PC-3 (cell line): Measurements from ENCODE around the gene FPGS. TPM values are rescaled to one million over a fixed set of nuclear protein-coding genes. Genes with fewer than 3 reads are reported as not detected.

Experiments used
- ATAC-seq: fragments of 200-7000 bp; cut with Tn5 transposase; 2 replicates; pipeline ENCODE4 v1.9.1; 2020; ENCODE audit warnings: mild to moderate bottlenecking, moderate library complexity
- BruUV-seq: library from RNA; stranded (reverse); fragments of 400-500 nt; replicated peaks from 2 replicates; lab custom pipeline; 2021; lab: Mats Ljungman, UMichigan
- CTCF ChIA-PET: fragments of 300-600 bp; sonication (Branson Sonifier 250); formaldehyde crosslinking; loops from one replicate; lab custom pipeline; 2022; ENCODE audit warnings: antibody characterized with exemption; lab: Charles Lee
- POLR2A ChIA-PET: fragments of 300-600 bp; sonication (Branson Sonifier 250); formaldehyde crosslinking; loops from one replicate; lab custom pipeline; 2022; ENCODE audit warnings: antibody characterized with exemption; ENCODE audit not compliant: unreplicated experiment; lab: Charles Lee
- DNase-seq: peaks from one replicate; pipeline ENCODE4 v3.0.0-alpha.2; 2015
- H2AFZ ChIP-seq: fragments of 300-600 bp; sonication (generic); 2 replicates; pipeline ENCODE4 v1.6.0; 2016; ENCODE audit warnings: antibody characterized with exemption, low read length
- H3F3A ChIP-seq: fragments of 300-600 bp; sonication (generic); one replicate; pipeline ENCODE4 v1.6.0; 2017; ENCODE audit warnings: antibody characterized with exemption, low read length, control low read depth, mild to moderate bottlenecking; ENCODE audit not compliant: unreplicated experiment
- H3K27ac ChIP-seq: fragments of 300-600 bp; sonication (generic); 2 replicates; pipeline ENCODE4 v1.5.1; 2016; ENCODE audit warnings: mild to moderate bottlenecking, low read length
- H3K27me3 ChIP-seq: fragments of 300-600 bp; sonication (generic); 2 replicates; pipeline ENCODE4 v1.6.1; 2016; ENCODE audit warnings: low read length, mixed read lengths
- H3K36me3 ChIP-seq: fragments of 300-600 bp; sonication (generic); 2 replicates; pipeline ENCODE4 v1.6.1; 2016; ENCODE audit warnings: low read depth, mixed run types, low read length, mixed read lengths
- H3K4me1 ChIP-seq: fragments of 300-600 bp; sonication (generic); 2 replicates; pipeline ENCODE4 v1.5.1; 2016; ENCODE audit warnings: low read length; ENCODE audit not compliant: insufficient read depth
- H3K4me2 ChIP-seq: fragments of 300-600 bp; sonication (generic); 2 replicates; pipeline ENCODE4 v1.6.0; 2016; ENCODE audit warnings: low read length
- H3K4me3 ChIP-seq: fragments of 300-600 bp; sonication (generic); 2 replicates; pipeline ENCODE4 v1.5.1; 2016; ENCODE audit warnings: mild to moderate bottlenecking, low read length, mixed read lengths
- H3K79me2 ChIP-seq: fragments of 300-600 bp; sonication (generic); 2 replicates; pipeline ENCODE4 v1.6.1; 2017; ENCODE audit warnings: low read length, mixed read lengths
- H3K9ac ChIP-seq: fragments of 300-600 bp; sonication (generic); 2 replicates; pipeline ENCODE4 v1.6.0; 2016; ENCODE audit warnings: mild to moderate bottlenecking, low read length
- H3K9me2 ChIP-seq: fragments of 300-600 bp; sonication (generic); replicated peaks from 2 replicates; pipeline ENCODE4 v1.6.1; 2016; ENCODE audit warnings: mixed run types, low read length, mixed read lengths
- H3K9me3 ChIP-seq: fragments of 300-600 bp; sonication (generic); 2 replicates; pipeline ENCODE4 v1.6.1; 2016; ENCODE audit warnings: low read length, mixed read lengths
- H4K20me1 ChIP-seq: fragments of 300-600 bp; sonication (generic); 2 replicates; pipeline ENCODE4 v1.6.1; 2016; ENCODE audit warnings: low read length, mixed read lengths
- CTCF ChIP-seq: fragments of 300-600 bp; sonication (generic); conservative IDR thresholded peaks from 2 replicates; pipeline ENCODE4 v1.5.1; 2017; ENCODE audit warnings: antibody characterized with exemption, low read depth, mild to moderate bottlenecking, low read length
- EZH2 ChIP-seq: fragments of 300-600 bp; sonication (generic); IDR thresholded peaks from one replicate; pipeline ENCODE4 v1.6.1; 2017; ENCODE audit warnings: antibody characterized with exemption, mild to moderate bottlenecking, low read length; ENCODE audit not compliant: unreplicated experiment
- EZH2phosphoT487 ChIP-seq: fragments of 300-600 bp; sonication (generic); IDR thresholded peaks from 2 replicates; pipeline ENCODE4 v1.6.1; 2018; ENCODE audit warnings: mild to moderate bottlenecking, antibody characterized with exemption, low read length, borderline replicate concordance
- intact Hi-C: fragments of 100-400 bp; cut with micrococcal nuclease; formaldehyde crosslinking; loops from 2 replicates; pipeline ENCODE4 v1.9.0; 2023
- total RNA-seq: library from RNA; depleted of rRNA; stranded (reverse); fragments of >200 nt; gene quantifications from 2 replicates; pipeline ENCODE4 v1.2.3, GENCODE V29; 2014

The FPGS gene
- total RNA-seq, 1 experiment from 2014 or later = 78.5 TPM

GRCh38 chr9:127815512-127816361, 13.1 kb downstream of the FPGS start:
- H3K9ac ChIP-seq = no peak overlapping the region
- no peak overlapping the region for H2AFZ ChIP-seq
- H3K4me2 ChIP-seq = no peak overlapping the region
- ChIA-PET POLR2A (no interaction called here), CTCF (no interaction called here)
- H4K20me1 ChIP-seq = no peaks in the 10 kb centered on the region
- no peaks in the 10 kb centered on the region for H3F3A ChIP-seq
- no peaks in the 10 kb centered on the region for H3K27me3 ChIP-seq
- H3K9me2 ChIP-seq = no peaks in the 10 kb centered on the region
- TF ChIP-seq EZH2 (no peak), EZH2phosphoT487 (no peak), CTCF (no peak)
- no peak overlapping the region for H3K4me3 ChIP-seq
- no peaks in the 10 kb centered on the region for H3K79me2 ChIP-seq
- peaks cover 10% of the 10 kb centered on the region; the same call in 1 of the 2 replicates for H3K36me3 ChIP-seq
- no peaks in the 10 kb centered on the region for H3K9me3 ChIP-seq
- intact Hi-C loops = no loop called here
- no peak for DNase-seq
- H3K27ac ChIP-seq = no peak overlapping the region
- no TSS peak for BruUV-seq
- H3K4me1 ChIP-seq = no peaks in the 10 kb centered on the region
- no peak for ATAC-seq

DNA sequence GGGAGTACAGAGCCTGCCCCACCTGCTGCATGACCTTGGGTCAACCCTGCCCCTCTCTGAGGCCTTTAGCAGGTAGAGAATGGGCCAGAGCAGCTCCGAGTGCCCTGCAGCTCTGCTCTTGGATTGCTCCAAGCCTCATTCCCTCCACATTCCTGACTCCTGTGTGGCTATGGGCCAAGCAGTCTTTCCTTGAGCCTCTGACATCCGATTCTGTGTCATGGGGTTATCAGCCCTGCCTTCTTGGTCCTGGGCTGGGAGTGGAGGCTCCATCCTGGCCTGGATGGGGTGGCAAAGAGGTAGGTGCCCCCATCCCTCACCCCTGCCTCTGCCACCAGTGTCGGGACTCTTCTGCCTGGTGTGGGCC, 13.7 kb downstream of the FPGS start:
- ATAC-seq (no peak), DNase-seq (no peak)
- no peak overlapping the region for H3K4me3 ChIP-seq
- no peak overlapping the region for H3K4me2 ChIP-seq
- no peak overlapping the region for H2AFZ ChIP-seq
- no peaks in the 10 kb centered on the region for H3K79me2 ChIP-seq
- TF ChIP-seq EZH2 (no peak), CTCF (no peak), EZH2phosphoT487 (no peak)
- H3K9me3 ChIP-seq = no peaks in the 10 kb centered on the region
- no peak overlapping the region for H3K9ac ChIP-seq
- no TSS peak for BruUV-seq
- no peaks in the 10 kb centered on the region for H4K20me1 ChIP-seq
- no peaks in the 10 kb centered on the region for H3F3A ChIP-seq
- no peaks in the 10 kb centered on the region for H3K27me3 ChIP-seq
- H3K36me3 ChIP-seq = peaks cover 10% of the 10 kb centered on the region; the same call in 1 of the 2 replicates
- intact Hi-C loops = no loop called here
- H3K27ac ChIP-seq = no peak overlapping the region
- POLR2A ChIA-PET = no interaction called here
- no peaks in the 10 kb centered on the region for H3K9me2 ChIP-seq
- no peaks in the 10 kb centered on the region for H3K4me1 ChIP-seq
- CTCF ChIA-PET = no interaction called here

DNA sequence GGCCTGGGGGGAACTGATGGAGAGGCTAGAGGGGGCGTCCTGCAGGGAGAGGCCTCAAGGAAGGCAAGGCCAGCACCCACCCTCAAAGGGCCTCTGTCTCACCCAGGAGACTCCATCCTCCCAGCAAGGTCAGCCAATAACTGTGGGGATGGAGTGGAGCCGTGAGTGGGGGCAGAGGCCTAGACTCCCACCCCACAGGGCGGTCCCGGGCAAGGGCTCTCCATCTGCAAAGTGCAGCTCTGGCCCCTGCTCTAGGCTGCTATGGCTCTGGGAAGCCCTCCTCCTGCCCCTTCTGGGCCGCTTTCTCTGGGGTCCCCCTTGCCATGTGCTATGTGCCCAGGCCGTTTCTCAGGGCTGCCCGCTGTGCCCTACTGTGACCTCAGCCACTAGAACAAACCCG, 14.0 kb downstream of the FPGS start:
- Histone ChIP-seq H4K20me1 (no peaks in the 10 kb centered on the region), H2AFZ (no peak overlapping the region), H3K27me3 (no peaks in the 10 kb centered on the region), H3F3A (no peaks in the 10 kb centered on the region), H3K9ac (no peak overlapping the region), H3K9me3 (no peaks in the 10 kb centered on the region), H3K4me3 (no peak overlapping the region), H3K9me2 (no peaks in the 10 kb centered on the region), H3K79me2 (no peaks in the 10 kb centered on the region), H3K4me1 (no peaks in the 10 kb centered on the region), H3K4me2 (no peak overlapping the region), H3K36me3 (peaks cover 10% of the 10 kb centered on the region; the same call in 1 of the 2 replicates), H3K27ac (no peak overlapping the region)
- CTCF ChIA-PET = no interaction called here
- TF ChIP-seq CTCF (no peak), EZH2phosphoT487 (no peak)
- POLR2A ChIA-PET = no interaction called here
- intact Hi-C loops = no loop called here
- no peak for DNase-seq
- no TSS peak for BruUV-seq
- no peak; the same call in 1 of the 2 replicates for ATAC-seq
